Endodermal cell (in vitro differentiated cells): ENCODE results near the gene ERBB4. TPM values are rescaled to one million over a fixed set of nuclear protein-coding genes. Genes with fewer than 3 reads are reported as not detected.

Experiments
- DNase-seq: peaks from one replicate; pipeline ENCODE4 v3.0.0-alpha.2; 2017
- H3K27ac ChIP-seq: 2 replicates; pipeline ENCODE4 v1.5.1; 2013; ENCODE audit warnings: mild to moderate bottlenecking, low read depth, low read length, moderate library complexity
- H3K27me3 ChIP-seq: 2 replicates; pipeline ENCODE4 v1.6.1; 2013; ENCODE audit warnings: mild to moderate bottlenecking, low read length, moderate library complexity; ENCODE audit not compliant: insufficient read depth, control insufficient read depth, poor library complexity, severe bottlenecking
- H3K36me3 ChIP-seq: 2 replicates; pipeline ENCODE4 v1.7.0; 2013; ENCODE audit warnings: mild to moderate bottlenecking, low read length, moderate library complexity; ENCODE audit not compliant: control insufficient read depth, insufficient read depth
- H3K4me1 ChIP-seq: one replicate; pipeline ENCODE4 v1.7.0; 2013; ENCODE audit warnings: low read length; ENCODE audit not compliant: control insufficient read depth, insufficient read depth
- H3K4me3 ChIP-seq: 2 replicates; pipeline ENCODE4 v1.5.1; 2013; ENCODE audit warnings: mild to moderate bottlenecking, low read length, moderate library complexity
- H3K9ac ChIP-seq: 2 replicates; pipeline ENCODE4 v1.6.1; 2013; ENCODE audit warnings: mild to moderate bottlenecking, low read length, moderate library complexity; ENCODE audit not compliant: poor library complexity, severe bottlenecking; ENCODE audit errors: extremely low read depth
- H3K9me3 ChIP-seq: 2 replicates; pipeline ENCODE4 v1.6.1; 2013; ENCODE audit warnings: mild to moderate bottlenecking, low read length, moderate library complexity; ENCODE audit not compliant: control insufficient read depth
- H3K27ac Mint-ChIP-seq: 2 replicates; pipeline ENCODE4 v1.8.0; 2020; ENCODE audit warnings: mixed read lengths
- H3K27me3 Mint-ChIP-seq: 2 replicates; pipeline ENCODE4 v1.8.0; 2021; ENCODE audit warnings: mild to moderate bottlenecking, mixed read lengths; ENCODE audit not compliant: insufficient read depth
- H3K36me3 Mint-ChIP-seq: 2 replicates; pipeline ENCODE4 v1.8.0; 2020; ENCODE audit warnings: low read depth, mixed read lengths
- H3K4me1 Mint-ChIP-seq: 2 replicates; pipeline ENCODE4 v1.8.0; 2020; ENCODE audit warnings: mixed read lengths
- H3K4me3 Mint-ChIP-seq: 2 replicates; pipeline ENCODE4 v1.8.0; 2020; ENCODE audit warnings: mild to moderate bottlenecking, moderate library complexity, mixed read lengths
- H3K9me3 Mint-ChIP-seq: 2 replicates; pipeline ENCODE4 v1.8.0; 2020; ENCODE audit warnings: mild to moderate bottlenecking, mixed read lengths
- WGBS, 2 experiments: methylation state at CpG; one replicate each; pipeline versions ENCODE4 v1.1.5 to v1.1.7; 2013; ENCODE audit warnings: missing lambda C conversion rate in 2 of 2, mixed read lengths in 1 of 2; ENCODE audit not compliant: insufficient coverage in 1 of 2, insufficient read length in 1 of 2; 5-methylcytosine and 5-hydroxymethylcytosine counted together
- total RNA-seq, 2 donors: library from RNA; stranded (reverse); fragmentation: NEBNext Ultra II Directional in 1 of 2; extraction: Animal tissue kit (Norgen Biotek cat#: 25700) in 1 of 2; gene quantifications; 2 replicates in 1 of 2; 3 replicates in 1 of 2; pipeline ENCODE4 v1.2.1, GENCODE V29; 2021
- TF ChIP-seq, protein P1 (sequence below): fragments of 200-600 bp; sonication (generic); conservative IDR thresholded peaks from 2 replicates; pipeline ENCODE4 v1.5.0; 2021; ENCODE audit warnings: antibody characterized with exemption, mild to moderate bottlenecking

The ERBB4 gene
- total RNA-seq, 2 donors from 2014 or later: 154 to 158 TPM

DNA sequence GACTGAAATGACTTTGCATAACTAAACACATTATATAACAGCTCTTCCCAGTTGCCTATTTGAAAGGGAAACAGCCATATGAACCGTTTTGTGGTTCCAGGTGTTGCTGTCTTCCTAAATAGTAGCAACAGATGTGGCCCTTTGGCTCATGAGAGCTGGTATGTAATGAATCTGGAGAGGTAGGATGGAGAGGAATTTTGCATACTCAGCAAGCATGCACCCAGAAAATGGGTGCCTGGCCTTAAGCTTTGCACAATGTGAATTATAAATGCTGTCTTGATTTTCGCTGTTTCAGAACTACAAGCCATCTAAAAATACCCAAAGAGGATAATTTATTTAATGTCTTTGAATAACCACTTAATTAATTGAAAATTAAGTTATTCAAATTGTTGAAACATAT lies 15.6 kb upstream of the ERBB4 start:
- Mint-ChIP-seq H3K36me3 (no peaks in the 10 kb centered on the region), H3K27ac (no peak overlapping the region)
- H3K36me3 ChIP-seq: no peaks in the 10 kb centered on the region

DNA sequence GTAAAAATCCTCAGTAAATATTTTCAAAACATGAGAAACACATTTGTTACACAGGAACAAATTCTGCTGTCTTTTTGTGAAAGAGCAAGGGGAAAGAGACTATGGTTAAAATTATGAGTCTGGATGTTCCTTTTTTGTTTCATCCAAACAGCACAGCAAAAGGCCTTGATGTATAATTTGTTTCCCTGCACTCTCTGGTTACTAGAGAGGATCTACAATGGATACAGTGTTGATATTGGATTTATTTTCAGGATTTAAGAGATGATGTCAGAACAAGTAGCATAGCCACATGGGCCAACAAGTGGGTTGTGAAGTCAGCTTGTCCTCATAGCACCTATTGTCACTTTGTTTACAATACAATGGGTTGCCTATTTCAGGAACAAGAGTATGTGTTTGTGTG lies 11.3 kb upstream of the ERBB4 start:
- Mint-ChIP-seq H3K9me3 (no peaks in the 10 kb centered on the region), H3K36me3 (no peaks in the 10 kb centered on the region), H3K4me3 (no peak overlapping the region), H3K27ac (no peak overlapping the region), H3K27me3 (no peaks in the 10 kb centered on the region), H3K4me1 (peaks cover 6% of the 10 kb centered on the region)
- H3K36me3 ChIP-seq: no peaks in the 10 kb centered on the region
- no peak overlapping the region for H3K27ac ChIP-seq
- H3K9ac ChIP-seq: no peak overlapping the region
- no peaks in the 10 kb centered on the region for H3K27me3 ChIP-seq
- no peak overlapping the region for H3K4me3 ChIP-seq
- TF ChIP-seq, protein P1, sequence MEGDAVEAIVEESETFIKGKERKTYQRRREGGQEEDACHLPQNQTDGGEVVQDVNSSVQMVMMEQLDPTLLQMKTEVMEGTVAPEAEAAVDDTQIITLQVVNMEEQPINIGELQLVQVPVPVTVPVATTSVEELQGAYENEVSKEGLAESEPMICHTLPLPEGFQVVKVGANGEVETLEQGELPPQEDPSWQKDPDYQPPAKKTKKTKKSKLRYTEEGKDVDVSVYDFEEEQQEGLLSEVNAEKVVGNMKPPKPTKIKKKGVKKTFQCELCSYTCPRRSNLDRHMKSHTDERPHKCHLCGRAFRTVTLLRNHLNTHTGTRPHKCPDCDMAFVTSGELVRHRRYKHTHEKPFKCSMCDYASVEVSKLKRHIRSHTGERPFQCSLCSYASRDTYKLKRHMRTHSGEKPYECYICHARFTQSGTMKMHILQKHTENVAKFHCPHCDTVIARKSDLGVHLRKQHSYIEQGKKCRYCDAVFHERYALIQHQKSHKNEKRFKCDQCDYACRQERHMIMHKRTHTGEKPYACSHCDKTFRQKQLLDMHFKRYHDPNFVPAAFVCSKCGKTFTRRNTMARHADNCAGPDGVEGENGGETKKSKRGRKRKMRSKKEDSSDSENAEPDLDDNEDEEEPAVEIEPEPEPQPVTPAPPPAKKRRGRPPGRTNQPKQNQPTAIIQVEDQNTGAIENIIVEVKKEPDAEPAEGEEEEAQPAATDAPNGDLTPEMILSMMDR: no peak
- no peak for DNase-seq
- no peaks in the 10 kb centered on the region for H3K9me3 ChIP-seq
- H3K4me1 ChIP-seq: no peaks in the 10 kb centered on the region

More for the DNA sequence above, 15.6 kb upstream of the ERBB4 start:
- H3K27ac ChIP-seq: no peak overlapping the region
- WGBS, 2 experiments: 83% methylated on average over 1 of the region's 2 CpGs; no CpG with 5 or more reads in 1 of the 2 experiments
- Mint-ChIP-seq H3K9me3 (no peaks in the 10 kb centered on the region), H3K4me1 (peaks cover 6% of the 10 kb centered on the region), H3K4me3 (no peak overlapping the region), H3K27me3 (no peaks in the 10 kb centered on the region)
- no peaks in the 10 kb centered on the region for H3K4me1 ChIP-seq
- no peak overlapping the region for H3K9ac ChIP-seq
- TF ChIP-seq, protein P1: no peak
- H3K9me3 ChIP-seq: no peaks in the 10 kb centered on the region
- H3K4me3 ChIP-seq: no peak overlapping the region
- H3K27me3 ChIP-seq: no peaks in the 10 kb centered on the region
- DNase-seq: no peak

DNA sequence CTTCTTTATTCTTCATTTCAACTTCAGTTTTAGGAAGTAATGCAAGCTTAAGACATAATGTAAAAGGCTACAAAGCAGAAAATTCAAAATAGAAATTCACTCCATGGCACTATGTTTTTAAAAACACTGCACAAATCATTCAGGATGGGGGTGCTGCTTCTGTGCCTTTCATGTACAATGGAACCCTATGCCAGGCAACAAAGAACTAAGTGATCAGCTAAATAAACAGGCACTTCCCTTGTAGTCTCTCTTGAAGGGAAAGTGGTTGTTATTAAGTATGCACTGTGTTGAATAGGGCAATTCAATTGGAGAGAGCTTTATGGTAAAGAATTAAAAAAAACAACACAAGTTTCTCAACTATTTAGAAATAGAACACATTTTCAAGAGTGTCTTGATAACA lies 10.9 kb upstream of the ERBB4 start:
- no peak for DNase-seq
- TF ChIP-seq, protein P1: no peak

More for the DNA sequence above, 10.9 kb upstream of the ERBB4 start:
- Histone ChIP-seq H3K9me3 (no peaks in the 10 kb centered on the region), H3K4me3 (no peak overlapping the region), H3K4me1 (no peaks in the 10 kb centered on the region), H3K9ac (no peak overlapping the region), H3K27ac (no peak overlapping the region), H3K36me3 (no peaks in the 10 kb centered on the region), H3K27me3 (no peaks in the 10 kb centered on the region)
- Mint-ChIP-seq H3K9me3 (no peaks in the 10 kb centered on the region), H3K27ac (no peak overlapping the region), H3K4me3 (no peak overlapping the region), H3K27me3 (no peaks in the 10 kb centered on the region), H3K4me1 (peaks cover 6% of the 10 kb centered on the region), H3K36me3 (no peaks in the 10 kb centered on the region)
